ENCODE data around the gene SNX27.
"Not testable (repeated sequence)": the region's sequence is repeated elsewhere in the genome, so short reads cannot be mapped to it uniquely, and the experiment has no call there.

The SNX27 gene

GRCh38 chr1:151602550-151602949 lies 9.3 kb upstream of the SNX27 start:
- in situ Hi-C loops (cut with HindIII; ENCODE audit: low sequenced_read_pairs), result not testable (repeated sequence)

DNA sequence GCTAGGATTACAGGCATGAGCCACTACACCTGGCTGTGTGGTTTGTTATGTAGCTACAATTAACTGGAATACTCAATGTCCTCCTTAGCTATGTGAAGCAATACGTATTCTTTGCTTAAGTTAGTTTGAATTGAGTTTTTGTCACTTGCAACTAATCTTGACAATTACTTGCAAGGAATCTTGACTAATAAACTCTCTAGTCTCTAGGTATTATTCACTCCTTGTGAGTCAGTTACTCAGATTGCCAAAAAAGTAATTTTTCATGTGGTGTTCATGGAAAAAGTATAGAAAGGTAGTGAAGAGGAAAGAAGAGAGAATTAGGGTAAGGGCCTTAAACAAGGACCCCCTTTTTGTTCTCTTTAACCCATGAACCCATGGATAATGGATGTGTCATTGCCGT lies 7.6 kb upstream of the SNX27 start:
- in situ Hi-C loops (cut with HindIII; ENCODE audit: low sequenced_read_pairs), result no loop called here

DNA sequence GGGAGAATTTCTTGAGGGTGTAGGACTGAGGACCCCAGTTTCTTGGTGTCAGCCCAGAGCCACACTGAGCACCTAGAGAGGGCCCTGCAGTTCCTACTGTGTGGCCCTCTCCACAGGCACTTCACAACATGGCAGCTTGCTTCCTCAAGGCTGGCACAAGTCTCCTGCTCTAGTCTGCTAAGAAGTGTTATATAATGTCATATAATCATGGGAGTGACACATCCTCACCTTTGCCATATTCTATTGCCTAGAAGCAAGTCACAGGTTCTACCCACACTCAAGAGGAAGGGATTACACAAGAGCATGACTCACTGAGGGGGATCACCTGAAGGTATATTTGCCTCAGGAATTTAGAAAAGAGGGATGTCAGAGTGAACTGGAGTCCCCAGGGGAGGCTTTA lies 5.5 kb upstream of the SNX27 start:
- in situ Hi-C loops (cut with HindIII; ENCODE audit: low sequenced_read_pairs), result no loop called here

GRCh38 chr1:151606857-151607256 lies 5.0 kb upstream of the SNX27 start:
- in situ Hi-C loops (cut with HindIII; ENCODE audit: low sequenced_read_pairs), result no loop called here

DNA sequence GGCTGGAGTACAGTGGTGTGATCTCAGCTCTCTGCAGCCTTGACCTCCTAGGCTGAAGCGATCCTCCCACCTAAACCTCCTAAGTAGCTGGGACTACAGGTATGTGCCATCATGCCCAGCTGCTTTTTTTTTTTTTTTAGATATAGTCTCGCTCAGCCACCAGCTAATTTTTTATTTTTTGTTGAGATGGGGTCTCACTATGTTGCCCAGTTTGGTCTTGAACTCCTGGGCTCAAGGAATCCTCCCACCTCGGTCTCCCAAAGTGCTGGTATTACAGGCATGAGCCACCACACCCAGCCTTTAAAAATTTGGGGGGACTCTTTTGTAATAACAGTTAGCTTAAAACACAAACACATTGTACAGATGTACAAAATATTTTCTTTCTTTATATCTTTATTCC lies 1.7 kb upstream of the SNX27 start:
- in situ Hi-C loops (cut with HindIII; ENCODE audit: low sequenced_read_pairs), result loop anchor here (10.0 kb wide), 1 partner anchor 225 kb away; the partner anchor contains the start of genes C2CD4D and RORC

DNA sequence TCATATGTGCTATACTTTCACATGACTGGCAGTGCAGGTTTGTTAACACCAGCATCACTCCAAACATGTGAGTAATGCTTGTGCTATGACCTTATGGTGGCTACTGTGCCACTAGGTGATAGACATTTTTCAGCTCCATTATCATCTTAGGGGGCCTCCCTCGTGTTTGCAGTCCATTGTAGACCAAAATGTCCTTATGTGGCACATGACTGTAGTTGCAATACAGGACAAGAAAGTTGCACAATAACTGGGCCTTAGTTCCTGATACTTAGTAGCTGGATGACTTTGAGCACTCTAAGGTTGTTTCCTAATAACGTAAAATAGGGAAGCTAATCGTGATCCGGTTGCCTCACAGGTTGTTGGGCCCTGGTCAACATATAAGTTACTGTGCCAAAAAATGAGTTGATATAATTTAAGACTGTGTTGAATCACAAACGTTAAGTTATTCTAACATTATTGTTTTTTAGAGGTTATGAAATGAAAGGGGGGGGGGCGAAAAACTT lies 511 bp upstream of the SNX27 start:
- in situ Hi-C loops (cut with HindIII; ENCODE audit: low sequenced_read_pairs), result loop anchor here (10.0 kb wide), 1 partner anchor 223 kb away; the partner anchor contains the start of genes C2CD4D and RORC

GRCh38 chr1:151612501-151613281 lies 841 bp downstream of the SNX27 start:
- in situ Hi-C loops (cut with HindIII; ENCODE audit: low sequenced_read_pairs), result loop anchor here (10.0 kb wide), 1 partner anchor 222 kb away; the partner anchor contains the start of genes C2CD4D and RORC

DNA sequence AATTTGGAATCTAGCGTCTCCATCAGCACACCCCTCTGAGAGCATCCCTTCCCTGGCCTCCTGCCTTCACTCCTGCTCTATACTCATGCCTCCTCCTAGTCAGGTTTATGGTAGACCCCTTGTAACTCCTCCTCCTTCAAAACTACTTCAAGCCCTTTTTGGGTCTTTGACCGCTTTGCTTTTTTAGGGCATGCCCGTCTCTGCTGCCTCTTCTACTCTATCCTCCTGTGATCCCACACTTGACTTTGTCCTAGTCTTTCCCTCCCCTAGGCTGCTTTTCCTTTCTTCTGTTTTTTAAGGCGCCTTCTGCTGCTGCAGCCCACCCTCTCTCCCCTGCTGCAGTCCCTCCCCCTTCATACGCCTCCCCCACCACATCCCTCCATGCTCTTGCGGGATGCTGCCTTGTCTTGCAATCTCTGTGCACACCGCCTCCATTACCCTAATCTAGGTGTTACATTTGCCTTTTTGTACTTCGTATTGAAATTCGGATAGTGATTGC lies 1.5 kb downstream of the SNX27 start:
- in situ Hi-C loops (cut with HindIII; ENCODE audit: low sequenced_read_pairs), result loop anchor here (10.0 kb wide), 1 partner anchor 221 kb away; the partner anchor contains the start of genes C2CD4D and RORC

DNA sequence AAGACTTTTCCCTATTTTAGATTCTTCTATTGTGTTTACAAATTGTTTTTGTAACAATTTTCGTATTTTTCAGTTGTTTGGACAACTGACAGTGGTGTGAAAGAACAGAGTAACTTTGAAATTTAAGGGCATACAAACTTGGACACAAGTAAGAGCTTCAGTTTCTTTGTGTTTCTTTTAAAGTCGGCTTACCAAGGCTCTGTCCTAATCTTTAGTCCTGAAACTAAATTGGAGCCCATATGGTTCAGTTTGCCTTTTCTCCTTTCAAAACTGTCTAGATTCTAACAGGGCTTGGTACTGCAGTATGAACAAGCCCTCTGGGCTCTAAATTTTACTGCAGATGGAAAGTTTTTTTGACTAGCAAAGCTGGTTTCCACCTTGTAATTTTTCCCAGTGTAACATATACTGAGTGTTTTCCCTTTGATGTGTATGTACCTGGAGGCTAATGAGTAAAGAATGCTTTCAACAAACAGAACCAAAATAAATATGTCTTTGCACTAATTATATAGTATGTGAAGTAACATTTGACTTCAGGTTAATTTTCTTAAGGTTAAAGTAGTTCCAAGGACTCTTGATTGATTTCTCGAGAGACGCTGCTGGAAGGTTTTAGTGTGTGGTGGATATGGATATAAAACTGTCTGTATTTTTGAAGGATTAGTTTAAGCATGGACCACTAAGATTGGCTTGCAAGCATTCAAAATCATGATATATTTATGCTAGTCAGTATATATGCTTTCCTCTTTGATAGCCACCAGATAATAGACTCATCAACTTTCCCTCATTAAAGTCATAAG lies 4.1 kb downstream of the SNX27 start:
- in situ Hi-C loops (cut with HindIII; ENCODE audit: low sequenced_read_pairs), result loop anchor here (10.0 kb wide), 1 partner anchor 219 kb away; the partner anchor contains the start of genes C2CD4D and RORC

DNA sequence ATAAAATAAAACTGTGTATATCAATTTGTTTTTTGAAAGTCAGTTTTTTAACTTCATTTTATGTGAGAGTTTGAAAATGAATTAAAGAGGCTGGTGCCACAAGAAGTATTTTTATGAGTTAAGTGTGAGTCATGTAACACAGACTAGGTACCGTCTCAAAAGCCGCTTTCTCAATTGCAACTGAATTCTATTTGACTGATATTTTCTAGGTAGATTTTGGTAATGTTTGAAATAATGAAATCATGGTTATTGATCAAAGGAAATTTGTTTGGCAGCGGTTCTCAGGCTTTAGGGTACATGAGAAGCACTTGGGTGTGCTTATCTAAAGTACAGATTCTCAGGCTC lies 4.6 kb downstream of the SNX27 start:
- in situ Hi-C loops (cut with HindIII; ENCODE audit: low sequenced_read_pairs), result loop anchor here (10.0 kb wide), 1 partner anchor 218 kb away; the partner anchor contains the start of genes C2CD4D and RORC

- in situ Hi-C loops (cut with HindIII; ENCODE audit: low sequenced_read_pairs), result loop anchor here (10.0 kb wide), 1 partner anchor 217 kb away; the partner anchor contains the start of genes C2CD4D and RORC
These were observed 6.2 kb downstream of the SNX27 start for GRCh38 chr1:151618003-151618402.

GRCh38 chr1:151618470-151618869 lies 6.6 kb downstream of the SNX27 start:
- in situ Hi-C loops (cut with HindIII; ENCODE audit: low sequenced_read_pairs), result loop anchor here (10.0 kb wide), 1 partner anchor 216 kb away; the partner anchor contains the start of genes C2CD4D and RORC

GRCh38 chr1:151618996-151619395 lies 7.1 kb downstream of the SNX27 start:
- in situ Hi-C loops (cut with HindIII; ENCODE audit: low sequenced_read_pairs), result loop anchor here (10.0 kb wide), 1 partner anchor 216 kb away; the partner anchor contains the start of genes C2CD4D and RORC

DNA sequence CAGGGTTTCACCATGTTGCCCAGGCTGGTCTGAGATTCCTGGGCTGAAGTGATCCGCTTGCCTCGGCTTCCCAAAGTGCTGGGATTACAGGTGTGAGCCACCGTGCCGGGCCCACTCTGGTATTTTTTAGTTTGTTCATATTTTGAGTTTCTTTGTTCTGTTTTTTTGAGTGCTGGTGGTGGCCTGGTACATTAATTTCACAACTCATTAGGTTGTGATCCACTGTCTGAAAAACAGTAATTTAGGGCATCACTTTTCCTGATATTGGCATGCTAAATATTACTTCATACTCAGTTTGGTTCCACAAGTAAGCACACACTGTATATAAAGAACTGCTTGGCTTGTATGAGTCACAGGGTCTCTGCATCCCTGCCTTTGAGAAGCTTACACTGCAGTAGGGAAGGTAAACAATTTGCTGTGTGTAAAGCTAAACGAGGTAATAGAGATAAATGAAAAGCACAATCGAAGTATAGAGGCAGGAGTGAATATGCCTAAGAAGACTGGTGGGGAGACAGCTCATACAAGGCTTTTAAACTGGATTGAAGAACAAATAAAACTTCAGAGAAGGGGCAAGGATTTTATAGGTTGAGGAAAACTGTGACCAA lies 7.7 kb downstream of the SNX27 start:
- in situ Hi-C loops (cut with HindIII; ENCODE audit: low sequenced_read_pairs), result loop anchor here (10.0 kb wide), 1 partner anchor 215 kb away; the partner anchor contains the start of genes C2CD4D and RORC

DNA sequence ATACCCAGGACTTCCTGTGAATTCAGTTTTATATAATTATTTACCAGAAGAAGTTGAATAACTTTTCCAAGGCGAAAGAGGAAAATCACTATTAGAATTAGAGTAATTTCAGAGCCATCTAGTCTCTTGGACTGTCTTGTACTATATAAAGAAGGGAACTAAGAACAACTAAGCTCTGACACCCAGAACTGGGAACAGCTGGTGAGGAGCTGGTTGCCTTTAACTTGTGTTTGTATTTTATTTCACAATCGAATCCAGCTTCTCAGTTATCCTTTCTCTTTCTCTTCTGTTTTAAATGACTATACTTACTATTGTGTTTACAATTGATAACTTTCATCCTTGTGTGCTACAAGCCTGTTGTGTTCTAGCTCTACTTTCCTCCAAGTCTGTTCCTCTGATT lies 8.4 kb downstream of the SNX27 start:
- in situ Hi-C loops (cut with HindIII; ENCODE audit: low sequenced_read_pairs), result no loop called here

DNA sequence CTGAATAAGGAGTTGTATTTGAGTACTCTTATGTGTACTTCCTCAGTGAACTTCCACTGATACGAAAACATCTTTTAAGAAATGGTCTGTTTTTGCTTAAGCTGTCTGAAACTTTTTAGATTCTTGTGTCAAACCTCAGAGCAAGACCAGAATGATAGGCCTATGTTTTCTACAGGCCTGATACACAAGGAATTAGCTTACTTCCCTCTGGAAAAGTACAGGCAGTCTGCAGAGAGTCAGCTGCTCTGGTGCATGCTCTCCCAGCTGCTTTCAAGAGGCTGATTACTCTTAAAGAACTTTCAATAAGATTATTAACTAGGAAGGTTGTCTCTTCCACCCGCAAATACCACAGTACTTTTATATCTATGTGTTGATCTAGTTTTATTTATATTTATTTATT lies 9.5 kb downstream of the SNX27 start:
- in situ Hi-C loops (cut with HindIII; ENCODE audit: low sequenced_read_pairs), result no loop called here

- in situ Hi-C loops (cut with HindIII; ENCODE audit: low sequenced_read_pairs), result no loop called here
These were observed 12.9 kb downstream of the SNX27 start for GRCh38 chr1:151624783-151625182.

GRCh38 chr1:151626740-151627334 lies 15.0 kb downstream of the SNX27 start:
- in situ Hi-C loops (cut with HindIII; ENCODE audit: low sequenced_read_pairs), result no loop called here

- in situ Hi-C loops (cut with HindIII; ENCODE audit: low sequenced_read_pairs), result no loop called here
These were observed 17.4 kb downstream of the SNX27 start for GRCh38 chr1:151629278-151629677.

GRCh38 chr1:151635479-151636072 lies 23.7 kb downstream of the SNX27 start:
- in situ Hi-C loops (cut with HindIII; ENCODE audit: low sequenced_read_pairs), result no loop called here

All from DLD1 (cell line).